Heart left ventricle (tissue), 16 donors: ENCODE results near the gene PPIF. TPM values are rescaled to one million over a fixed set of nuclear protein-coding genes. Genes with fewer than 3 reads are reported as not detected.

ENCODE experiments used
- ATAC-seq, 4 donors: fragments of 200-7000 bp; cut with Tn5 transposase; one replicate each; pipeline ENCODE4 v1.9.1; 2020 to 2022; ENCODE audit warnings: moderate library complexity in 4 of 4, mild to moderate bottlenecking in 3 of 4, moderate number of reproducible peaks in 1 of 4
- DNase-seq, 5 donors: peaks; one replicate each; pipeline ENCODE4 v3.0.0-alpha.2; 2020
- H3K27ac ChIP-seq, 12 donors: fragments of 200-600 bp; sonication (generic) in 4 of 12; one replicate each; pipeline versions ENCODE4 v1.5.0 to v1.8.0; 2016 to 2022; ENCODE audit warnings: mild to moderate bottlenecking in 2 of 12
- H3K27me3 ChIP-seq, 9 donors: fragments of 200-600 bp; sonication (generic) in 2 of 9; one replicate each; pipeline versions ENCODE4 v1.5.1 to v1.8.0; 2016 to 2022; ENCODE audit warnings: mild to moderate bottlenecking in 3 of 9
- H3K36me3 ChIP-seq, 9 donors: fragments of 200-600 bp; sonication (generic) in 2 of 9; one replicate each; pipeline versions ENCODE4 v1.5.0 to v1.8.0; 2018 to 2022; ENCODE audit warnings: mild to moderate bottlenecking in 2 of 9
- H3K4me1 ChIP-seq, 12 donors: fragments of 200-600 bp; sonication (generic) in 4 of 12; one replicate each; pipeline versions ENCODE4 v1.5.0 to v1.8.0; 2016 to 2022; ENCODE audit warnings: mild to moderate bottlenecking in 3 of 12
- H3K4me3 ChIP-seq, 12 donors: fragments of 200-600 bp; sonication (generic) in 4 of 12; one replicate each; pipeline versions ENCODE4 v1.5.0 to v1.8.0; 2017 to 2022; ENCODE audit warnings: mild to moderate bottlenecking in 9 of 12, moderate library complexity in 4 of 12
- H3K9me3 ChIP-seq, 12 donors: fragments of 200-600 bp; sonication (generic) in 4 of 12; one replicate each; pipeline versions ENCODE4 v1.5.0 to v1.8.0; 2016 to 2022; ENCODE audit warnings: mild to moderate bottlenecking in 1 of 12
- CTCF ChIP-seq, 12 donors: fragments of 200-600 bp; sonication (generic) in 4 of 12; IDR thresholded peaks; one replicate each; pipeline versions ENCODE4 v1.5.0 to v1.8.0; 2018 to 2022; ENCODE audit warnings: antibody characterized with exemption in 12 of 12, mild to moderate bottlenecking in 5 of 12
- POLR2A ChIP-seq, 2 donors: fragments of 450-650 bp; IDR thresholded peaks; one replicate each; pipeline ENCODE4 v1.6.1; 2017; ENCODE audit warnings: antibody characterized with exemption in 2 of 2, mild to moderate bottlenecking in 2 of 2, moderate library complexity in 2 of 2
- WGBS, 4 donors: extraction: QIAGEN DNeasy Blood & Tissue Kit in 2 of 4; methylation state at CpG; one replicate each; pipeline versions ENCODE4 v1.1.5 to v1.1.7; 2013 to 2018; 5-methylcytosine and 5-hydroxymethylcytosine counted together
- intact Hi-C, 10 donors: fragments of 100-400 bp; cut with DNase I; formaldehyde crosslinking; loops; one replicate each; pipeline versions ENCODE4 v1.11.1 to v1.14.2; 2022
- polyA plus RNA-seq, 2 donors: library from polyadenylated mRNA; stranded (reverse); fragments of 200-250 nt; gene quantifications; one replicate each; pipeline ENCODE4 v1.2.3, GENCODE V29; 2013
- total RNA-seq, 9 donors: library from RNA; depleted of rRNA in 2 of 9; stranded (reverse); fragments of >200 nt in 2 of 9; fragmentation: NEBNext Ultra II Directional in 3 of 9; extraction: Animal tissue kit (Norgen Biotek cat#: 25700) in 3 of 9; gene quantifications; one replicate each; pipeline versions ENCODE4 v1.1.0 to v1.2.4, GENCODE V29; 2016 to 2023
- donor health status: ischemic (EF 13 %, LVEDD 7.1; RV severe dilation, severe dysfunction).
- donor health status: healthy with polysubstance abuse.
- donor health status: DM: no; HTN: yes; CAD: no.
- donor health status: DM: no; HTN: no; CAD: no.
- donor health status: ischemic (EF 25% LVEDD 6.9; RV normal size, moderate dysfunction).
- donor health status: ischemic (EF 25% LVEDD 5.7; RV mildly dilated, moderate dysfunction).
- donor health status: healthy.
- donor health status: DM: yes; HTN: yes; CAD: no.
- donor health status: ischemic (EF 35%, LVEDD 5.7; RV mildly dilated, moderate dysfunction).
- donor health status: nonischemic (EF 11% LVEDD 7.7; RV severe dilation, severe dysfunction).
- donor health status: DM: yes; HTN: yes; CAD: no.
- donor health status: PGD.
- donor health status: ischemic (EF 29% LVEDD 5.4; RV normal size, mild dysfunction).
- donor health status: nonischemic (EF 23%, LVEDD 6.1; RV moderate dilation, normal function).

Gene PPIF
- total and polyA plus RNA-seq, 11 donors, result 82.8 to 193 (median 128) TPM

- Histone ChIP-seq H3K27ac (peak overlapping the region in 11 of 12 donors; percentile 83 to 98 (median 89)), H3K9me3 (no peaks in the 10 kb centered on the region), H3K36me3 (peaks cover 0 to 24% (median 8%) of the 10 kb centered on the region in 9 donors), H3K4me3 (peak overlapping the region in 4 of 12 donors; percentile 13 to 37 (median 20)), H3K4me1 (peaks cover 0 to 80% (median 64%) of the 10 kb centered on the region in 12 donors), H3K27me3 (no peaks in the 10 kb centered on the region)
- 86 to 98% (median 90%) methylated on average over 4 of the region's 4 CpGs for WGBS, 4 donors
- peak in 2 of 5 donors; percentile 16 to 17 for DNase-seq
- intact Hi-C loops, result loop anchor here in 1 of 10 donors (2.0 kb wide), 1 partner anchor 68 kb away; no protein-coding TSS in a partner anchor
- no peak for TF ChIP-seq POLR2A (IDR thresholded peaks at IDR 0.05)
- TF ChIP-seq CTCF (IDR thresholded peaks at IDR 0.05), result no peak
- no peak for ATAC-seq
Measured at GRCh38 chr10:79398642-79399041, 51.4 kb downstream of the PPIF start.

GRCh38 chr10:79399223-79399831 is 52.1 kb downstream of the PPIF start:
- ATAC-seq, result peak; percentile 78 to 85 (median 81)
- no peak for TF ChIP-seq POLR2A (IDR thresholded peaks at IDR 0.05)
- TF ChIP-seq CTCF (IDR thresholded peaks at IDR 0.05), result no peak
- DNase-seq, result peak; percentile 91 to 94 (median 93)
- Histone ChIP-seq H3K9me3 (no peaks in the 10 kb centered on the region), H3K4me3 (peak overlapping the region in 7 of 12 donors; percentile 8 to 37 (median 17)), H3K36me3 (peaks cover 0 to 17% (median under 1%) of the 10 kb centered on the region in 9 donors), H3K27ac (peak overlapping the region in 11 of 12 donors; percentile 83 to 98 (median 89)), H3K4me1 (peaks cover 0 to 87% (median 70%) of the 10 kb centered on the region in 12 donors), H3K27me3 (no peaks in the 10 kb centered on the region)
- WGBS, 4 donors, result 4 to 13% (median 8%) methylated on average over 13 to 15 of the region's 15 CpGs
- intact Hi-C loops, result loop anchor here in 1 of 10 donors (2.0 kb wide), 1 partner anchor 67 kb away; no protein-coding TSS in a partner anchor

- H3K36me3 ChIP-seq, result peaks cover 0 to 9% (median 0%) of the 10 kb centered on the region in 9 donors
- H3K27me3 ChIP-seq, result no peaks in the 10 kb centered on the region
- no peaks in the 10 kb centered on the region for H3K9me3 ChIP-seq
- H3K27ac ChIP-seq, result peak overlapping the region in 10 of 12 donors; percentile 83 to 98 (median 91)
- WGBS, 4 donors, result 61 to 69% (median 64%) methylated on average over 10 to 11 of the region's 11 CpGs
- DNase-seq (peak in 2 of 5 donors; percentile 52 to 77), ATAC-seq (no peak)
- peak; percentile 46 to 74 (median 62) for TF ChIP-seq CTCF (IDR thresholded peaks at IDR 0.05)
- TF ChIP-seq POLR2A (IDR thresholded peaks at IDR 0.05), result no peak
- H3K4me1 ChIP-seq, result peaks cover 0 to 95% (median 76%) of the 10 kb centered on the region in 12 donors
- intact Hi-C loops, result loop anchor here in 4 of 10 donors (5.0 kb wide), 2 partner anchors 37 to 42 kb away; no protein-coding TSS in a partner anchor
- H3K4me3 ChIP-seq, result no peak overlapping the region
Measured at GRCh38 chr10:79400146-79401004, 53.1 kb downstream of the PPIF start.
